ENCODE results near the gene ZIK1.

ZIK1 gene

DNA sequence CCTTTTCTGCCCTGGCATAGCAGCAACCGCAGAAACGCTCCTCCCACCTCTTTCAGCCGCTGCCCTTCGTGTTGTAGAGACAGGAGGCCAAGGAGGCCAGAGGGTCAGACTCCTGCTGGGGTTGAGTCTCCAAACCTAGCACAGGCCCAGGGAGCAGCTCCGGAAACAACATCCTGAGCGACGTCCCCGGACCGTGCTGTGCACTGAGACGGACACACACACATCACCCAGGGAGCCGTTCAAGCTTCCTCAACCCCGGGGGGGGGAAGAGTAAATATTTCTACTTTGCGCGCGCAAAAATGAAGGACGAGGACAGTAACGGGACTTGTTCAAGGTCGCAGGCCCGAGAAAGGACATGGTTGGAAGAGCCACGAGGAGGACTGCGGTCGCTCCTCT lies 24.9 kb upstream of the ZIK1 start:
- H4K20me1 ChIP-seq (ENCODE audit: insufficient read depth, low read length, poor library complexity, severe bottlenecking): peaks cover 17% of the 10 kb centered on the region
- H3K36me3 ChIP-seq (ENCODE audit: insufficient read depth, low read length): peaks cover 17% of the 10 kb centered on the region; the same call in 1 of the 2 replicates
- peak overlapping the region; percentile 85 for H3K4me2 ChIP-seq (ENCODE audit: low read depth, low read length, poor library complexity, severe bottlenecking)
- H3K27me3 ChIP-seq (ENCODE audit: insufficient read depth, low read length, poor library complexity, severe bottlenecking): no peaks in the 10 kb centered on the region
- H2AFZ ChIP-seq (ENCODE audit: low read length): peak overlapping the region; percentile 69; the same call in 1 of the 2 replicates
- H3K9ac ChIP-seq (ENCODE audit: low read depth, low read length, poor library complexity, severe bottlenecking): peak overlapping the region; percentile 82
- TF ChIP-seq EZH2phosphoT487 (IDR thresholded peaks at IDR 0.05; ENCODE audit: borderline replicate concordance): no peak
- TF ChIP-seq, protein P1, sequence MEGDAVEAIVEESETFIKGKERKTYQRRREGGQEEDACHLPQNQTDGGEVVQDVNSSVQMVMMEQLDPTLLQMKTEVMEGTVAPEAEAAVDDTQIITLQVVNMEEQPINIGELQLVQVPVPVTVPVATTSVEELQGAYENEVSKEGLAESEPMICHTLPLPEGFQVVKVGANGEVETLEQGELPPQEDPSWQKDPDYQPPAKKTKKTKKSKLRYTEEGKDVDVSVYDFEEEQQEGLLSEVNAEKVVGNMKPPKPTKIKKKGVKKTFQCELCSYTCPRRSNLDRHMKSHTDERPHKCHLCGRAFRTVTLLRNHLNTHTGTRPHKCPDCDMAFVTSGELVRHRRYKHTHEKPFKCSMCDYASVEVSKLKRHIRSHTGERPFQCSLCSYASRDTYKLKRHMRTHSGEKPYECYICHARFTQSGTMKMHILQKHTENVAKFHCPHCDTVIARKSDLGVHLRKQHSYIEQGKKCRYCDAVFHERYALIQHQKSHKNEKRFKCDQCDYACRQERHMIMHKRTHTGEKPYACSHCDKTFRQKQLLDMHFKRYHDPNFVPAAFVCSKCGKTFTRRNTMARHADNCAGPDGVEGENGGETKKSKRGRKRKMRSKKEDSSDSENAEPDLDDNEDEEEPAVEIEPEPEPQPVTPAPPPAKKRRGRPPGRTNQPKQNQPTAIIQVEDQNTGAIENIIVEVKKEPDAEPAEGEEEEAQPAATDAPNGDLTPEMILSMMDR (conservative IDR thresholded peaks at IDR 0.05; ENCODE audit: low read length): no peak
- H3F3A ChIP-seq (ENCODE audit: low read depth): no peaks in the 10 kb centered on the region
- H3K4me3 ChIP-seq (ENCODE audit: low read length, poor library complexity, severe bottlenecking): peak overlapping the region; percentile 79
- H3K79me2 ChIP-seq (ENCODE audit: insufficient read depth, low read length): peaks cover 29% of the 10 kb centered on the region
- no peaks in the 10 kb centered on the region for H3K9me2 ChIP-seq (replicated peaks; ENCODE audit: low read depth, low read length)
- H3K4me1 ChIP-seq (ENCODE audit: insufficient read depth, low read length, poor library complexity, severe bottlenecking): peaks cover 14% of the 10 kb centered on the region
- H3K9me3 ChIP-seq (ENCODE audit: insufficient read depth, low read depth, low read length): peaks cover 3% of the 10 kb centered on the region; the same call in 1 of the 2 replicates

DNA sequence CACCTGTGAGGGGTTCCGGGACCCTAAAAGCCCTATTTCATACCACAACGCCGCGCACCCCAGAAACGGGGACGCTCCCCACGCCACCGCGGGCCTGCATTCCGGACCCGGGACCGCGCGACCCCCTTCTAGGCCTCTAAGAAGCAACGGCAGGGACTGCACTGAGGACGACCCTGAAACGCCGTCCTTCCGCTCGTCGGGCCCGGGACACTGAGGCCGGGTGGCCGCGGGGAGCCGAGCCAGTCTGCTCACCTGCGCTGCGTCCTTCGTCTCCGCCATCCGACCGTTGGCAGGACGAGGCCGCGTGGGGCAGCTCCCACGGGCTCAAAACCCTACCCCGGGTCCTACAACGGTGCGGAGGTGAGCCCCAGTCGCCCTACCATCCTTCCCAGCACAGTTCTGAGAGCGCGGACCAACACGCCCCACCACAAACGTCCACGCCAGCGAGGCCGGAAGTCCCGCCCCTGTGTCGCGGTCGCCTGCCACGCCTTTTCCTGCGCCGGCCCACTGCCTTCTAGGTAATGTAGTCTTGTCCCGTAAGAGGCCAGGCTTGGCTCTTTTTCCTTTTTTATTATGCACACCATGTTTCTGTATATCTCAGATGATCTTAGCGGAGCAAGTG lies 24.4 kb upstream of the ZIK1 start, which contains the start of gene ZNF550:
Gene ZNF550 (minus strand): TSS at position 460 of the 622 bp plus-strand sequence. CDS start 181 bp downstream, at position 279.
- Histone ChIP-seq H2AFZ (ENCODE audit: low read length) (peak within 1 kb of the TSS; percentile 69; the same call in 1 of the 2 replicates), H3K4me3 (ENCODE audit: low read length, poor library complexity, severe bottlenecking) (peak within 1 kb of the TSS; percentile 79), H3K79me2 (ENCODE audit: insufficient read depth, low read length) (peaks cover 29% of the 10 kb centered on the region), H3K4me1 (ENCODE audit: insufficient read depth, low read length, poor library complexity, severe bottlenecking) (peaks cover 14% of the 10 kb centered on the region), H3F3A (ENCODE audit: low read depth) (no peaks in the 10 kb centered on the region), H3K36me3 (ENCODE audit: insufficient read depth, low read length) (peaks cover 14% of the 10 kb centered on the region; the same call in 1 of the 2 replicates), H3K9me3 (ENCODE audit: insufficient read depth, low read depth, low read length) (peaks cover 8% of the 10 kb centered on the region; the same call in 1 of the 2 replicates), H3K9ac (ENCODE audit: low read depth, low read length, poor library complexity, severe bottlenecking) (peak within 1 kb of the TSS; percentile 82), H4K20me1 (ENCODE audit: insufficient read depth, low read length, poor library complexity, severe bottlenecking) (peaks cover 17% of the 10 kb centered on the region), H3K27me3 (ENCODE audit: insufficient read depth, low read length, poor library complexity, severe bottlenecking) (no peaks in the 10 kb centered on the region), H3K4me2 (ENCODE audit: low read depth, low read length, poor library complexity, severe bottlenecking) (peak within 1 kb of the TSS; percentile 85), H3K9me2 (replicated peaks; ENCODE audit: low read depth, low read length) (no peaks in the 10 kb centered on the region)
- TF ChIP-seq, protein P1 (conservative IDR thresholded peaks at IDR 0.05; ENCODE audit: low read length): no peak
- TF ChIP-seq EZH2phosphoT487 (IDR thresholded peaks at IDR 0.05; ENCODE audit: borderline replicate concordance): no peak

DNA sequence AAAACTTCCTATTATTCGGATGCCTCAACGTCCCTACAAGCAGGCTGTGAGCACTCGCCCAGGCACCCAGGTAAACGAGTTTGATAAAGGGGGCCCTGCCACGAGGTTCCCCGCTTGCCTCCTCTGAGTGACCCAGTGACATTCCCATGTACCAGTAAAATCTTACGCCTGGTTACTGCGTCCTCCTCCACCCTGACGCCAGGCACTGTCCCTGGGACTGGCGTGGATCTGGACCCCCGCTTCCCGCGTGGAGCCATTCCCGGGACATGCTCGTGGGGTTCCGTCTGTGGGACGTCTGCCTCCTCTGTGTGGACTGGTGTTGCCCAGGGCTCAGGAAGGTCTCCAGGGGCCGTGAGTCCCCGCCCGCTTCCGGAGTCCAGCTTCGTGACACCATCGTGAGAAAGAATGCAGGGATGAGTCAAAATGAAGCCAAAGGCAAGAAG lies 23.9 kb upstream of the ZIK1 start:
- 0 out of 2 replicates have a peak overlapping the region, but pooled peaks have one; percentile 21 for H2AFZ ChIP-seq (ENCODE audit: low read length)

More for the DNA sequence above, 23.9 kb upstream of the ZIK1 start:
- Histone ChIP-seq H3K27me3 (ENCODE audit: insufficient read depth, low read length, poor library complexity, severe bottlenecking) (no peaks in the 10 kb centered on the region), H3K9ac (ENCODE audit: low read depth, low read length, poor library complexity, severe bottlenecking) (no peak overlapping the region), H3K36me3 (ENCODE audit: insufficient read depth, low read length) (peaks cover 8% of the 10 kb centered on the region; the same call in 1 of the 2 replicates), H3K4me1 (ENCODE audit: insufficient read depth, low read length, poor library complexity, severe bottlenecking) (peaks cover 14% of the 10 kb centered on the region), H3K9me2 (replicated peaks; ENCODE audit: low read depth, low read length) (no peaks in the 10 kb centered on the region), H3K4me2 (ENCODE audit: low read depth, low read length, poor library complexity, severe bottlenecking) (no peak overlapping the region), H4K20me1 (ENCODE audit: insufficient read depth, low read length, poor library complexity, severe bottlenecking) (peaks cover 17% of the 10 kb centered on the region), H3K9me3 (ENCODE audit: insufficient read depth, low read depth, low read length) (peaks cover 13% of the 10 kb centered on the region; the same call in 1 of the 2 replicates), H3K79me2 (ENCODE audit: insufficient read depth, low read length) (peaks cover 29% of the 10 kb centered on the region), H3F3A (ENCODE audit: low read depth) (no peaks in the 10 kb centered on the region), H3K4me3 (ENCODE audit: low read length, poor library complexity, severe bottlenecking) (peak overlapping the region; percentile 79)
- TF ChIP-seq, protein P1 (conservative IDR thresholded peaks at IDR 0.05; ENCODE audit: low read length): no peak
- no peak for TF ChIP-seq EZH2phosphoT487 (IDR thresholded peaks at IDR 0.05; ENCODE audit: borderline replicate concordance)

Measured in Loucy (cell line).